Erythroblast (primary cell): Measurements from ENCODE around the gene SLC6A16.
"Not testable (repeated sequence)": the region's sequence is repeated elsewhere in the genome, so short reads cannot be mapped to it uniquely, and the experiment has no call there.

Source experiments
- DNase-seq, 2 experiments: peaks; one replicate each; lab custom pipeline; 2025; lab: John Stamatoyannopoulos, UW
- GATA1 ChIP-seq: IDR thresholded peaks from 2 replicates; pipeline ENCODE4 v1.6.1; 2011; ENCODE audit warnings: low read depth, mild to moderate bottlenecking, control low read depth, low read length, moderate library complexity
- POLR2A ChIP-seq: IDR thresholded peaks from 2 replicates; pipeline ENCODE4 v1.6.1; 2011; ENCODE audit warnings: mild to moderate bottlenecking, low read length

Gene SLC6A16

DNA sequence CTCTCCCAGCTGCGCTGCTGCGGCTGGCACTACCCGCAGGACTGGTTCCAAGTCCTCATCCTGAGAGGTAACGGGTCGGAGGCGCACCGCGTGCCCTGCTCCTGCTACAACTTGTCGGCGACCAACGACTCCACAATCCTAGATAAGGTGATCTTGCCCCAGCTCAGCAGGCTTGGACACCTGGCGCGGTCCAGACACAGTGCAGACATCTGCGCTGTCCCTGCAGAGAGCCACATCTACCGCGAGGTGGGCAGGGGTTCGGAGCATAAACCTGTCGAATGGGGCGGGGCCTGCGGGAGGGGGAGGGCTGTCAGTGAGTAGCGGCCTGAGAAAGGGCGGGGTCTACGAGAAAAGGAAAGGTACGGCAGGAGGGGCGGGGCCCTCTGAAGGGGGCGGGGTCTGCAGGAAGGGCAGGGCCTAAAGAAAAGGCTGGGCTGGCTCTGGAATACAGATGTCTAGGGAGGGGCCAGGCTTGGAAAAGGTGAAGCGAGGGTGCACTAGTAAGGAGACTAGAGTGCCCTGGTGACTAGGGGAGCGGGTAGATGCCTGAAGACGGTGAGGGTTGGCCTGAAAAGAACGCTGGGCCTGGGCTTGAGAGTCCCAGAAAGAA is 13.8 kb upstream of the SLC6A16 start:
- no peak for DNase-seq
- no peak for TF ChIP-seq POLR2A

DNA sequence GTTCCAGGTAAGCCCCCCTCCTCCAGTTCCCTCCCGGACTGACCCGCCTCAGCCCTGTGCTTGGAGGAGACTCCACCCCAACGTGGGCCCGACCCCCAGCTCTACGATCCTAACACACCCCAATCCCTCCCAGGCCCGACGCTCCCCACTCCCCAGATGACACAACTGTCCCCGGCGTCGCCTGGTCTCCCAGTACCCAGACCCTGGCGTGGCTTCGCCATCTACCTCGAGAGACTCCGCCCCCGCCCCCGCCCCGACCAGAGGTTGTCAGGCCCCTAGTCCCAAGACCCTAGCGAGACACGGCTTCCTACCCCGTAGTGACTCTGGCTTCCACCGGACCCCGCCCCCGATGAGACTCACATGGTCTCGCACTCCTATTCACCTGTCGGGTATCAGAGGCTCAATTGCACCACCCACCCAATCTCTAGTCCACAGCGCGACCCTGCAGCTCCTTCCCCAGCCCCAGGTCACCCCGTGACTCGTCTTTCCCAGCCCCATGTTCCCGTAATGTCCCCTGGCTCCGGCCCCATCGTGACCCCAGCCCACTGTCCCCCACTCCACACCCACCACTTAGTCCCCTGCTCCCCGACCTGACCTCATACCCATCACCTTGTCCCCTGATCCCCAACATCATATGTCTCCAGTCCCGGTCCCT is 13.2 kb upstream of the SLC6A16 start:
- DNase-seq, result no peak
- no peak for TF ChIP-seq POLR2A
- TF ChIP-seq GATA1, result no peak

DNA sequence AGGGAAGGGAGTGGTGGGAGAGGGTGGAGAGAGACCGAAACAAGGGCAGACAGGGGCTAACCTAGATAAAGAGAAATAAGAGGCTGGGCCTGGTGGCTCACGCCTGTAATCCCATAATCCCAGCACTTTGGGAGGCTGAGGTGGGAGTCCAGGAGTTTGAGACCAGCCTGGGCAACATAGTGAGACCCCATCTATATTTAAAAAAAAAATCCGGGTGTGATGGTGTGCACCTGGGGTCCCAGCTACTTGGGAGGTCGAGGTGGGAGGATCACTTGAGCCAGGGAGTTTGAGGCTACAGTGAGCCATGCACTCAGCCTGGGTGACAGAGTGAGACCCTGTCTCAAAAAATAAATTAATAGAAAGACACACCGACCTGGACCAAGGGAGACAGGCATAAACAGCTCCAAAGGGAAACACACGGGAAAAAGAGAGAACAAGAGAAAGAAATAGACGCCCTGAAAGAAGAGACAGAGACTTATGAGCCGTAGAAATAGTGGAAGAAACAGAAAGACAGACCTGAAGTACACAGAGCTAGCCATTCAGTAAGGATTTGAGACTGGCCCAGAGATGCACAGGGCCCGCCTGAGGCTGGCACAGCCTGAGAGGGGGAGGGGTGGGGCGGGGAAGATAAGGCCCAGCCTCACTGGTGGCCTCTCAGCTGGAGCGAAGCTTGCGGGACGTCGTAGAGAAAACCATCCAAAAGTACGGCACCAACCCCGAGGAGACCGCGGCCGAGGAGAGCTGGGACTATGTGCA is 12.5 kb upstream of the SLC6A16 start:
- no peak for TF ChIP-seq GATA1
- TF ChIP-seq POLR2A, result no peak
- no peak for DNase-seq

DNA sequence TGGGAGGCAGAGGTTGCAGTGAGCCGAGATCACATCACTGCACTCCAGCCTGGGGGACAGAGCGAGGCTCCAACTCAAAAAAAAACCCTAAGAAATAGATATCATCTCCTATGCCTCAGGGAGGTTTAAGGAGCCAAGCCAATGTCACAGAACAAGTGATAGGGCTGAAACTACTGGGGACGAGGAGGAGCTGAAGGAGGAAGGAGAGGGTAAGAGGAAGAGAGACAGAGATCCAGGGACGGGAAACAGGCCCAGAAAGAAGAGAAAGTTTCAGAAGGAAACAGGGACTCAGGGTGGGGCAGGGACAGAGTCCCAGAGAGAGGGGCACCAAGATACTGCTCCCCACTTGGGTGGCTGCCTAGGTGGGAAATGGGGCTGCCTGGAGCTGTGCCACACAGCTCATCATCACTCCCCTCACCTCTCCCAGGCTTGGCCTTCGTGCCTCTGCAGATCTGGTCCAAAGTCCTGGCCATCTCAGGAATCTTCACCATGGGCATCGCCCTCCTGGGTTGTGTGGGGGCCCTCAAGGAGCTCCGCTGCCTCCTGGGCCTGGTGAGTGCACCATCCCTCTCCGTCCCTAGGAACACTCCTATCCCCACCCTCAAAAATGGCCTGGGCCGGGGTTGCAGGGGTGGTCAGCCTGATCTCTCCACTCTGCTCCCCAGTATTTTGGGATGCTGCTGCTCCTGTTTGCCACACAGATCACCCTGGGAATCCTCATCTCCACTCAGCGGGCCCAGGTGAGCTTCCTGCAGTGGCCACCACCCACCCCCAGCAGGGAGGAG is 11.7 kb upstream of the SLC6A16 start:
- DNase-seq, result no peak
- no peak for TF ChIP-seq GATA1
- no peak for TF ChIP-seq POLR2A

DNA sequence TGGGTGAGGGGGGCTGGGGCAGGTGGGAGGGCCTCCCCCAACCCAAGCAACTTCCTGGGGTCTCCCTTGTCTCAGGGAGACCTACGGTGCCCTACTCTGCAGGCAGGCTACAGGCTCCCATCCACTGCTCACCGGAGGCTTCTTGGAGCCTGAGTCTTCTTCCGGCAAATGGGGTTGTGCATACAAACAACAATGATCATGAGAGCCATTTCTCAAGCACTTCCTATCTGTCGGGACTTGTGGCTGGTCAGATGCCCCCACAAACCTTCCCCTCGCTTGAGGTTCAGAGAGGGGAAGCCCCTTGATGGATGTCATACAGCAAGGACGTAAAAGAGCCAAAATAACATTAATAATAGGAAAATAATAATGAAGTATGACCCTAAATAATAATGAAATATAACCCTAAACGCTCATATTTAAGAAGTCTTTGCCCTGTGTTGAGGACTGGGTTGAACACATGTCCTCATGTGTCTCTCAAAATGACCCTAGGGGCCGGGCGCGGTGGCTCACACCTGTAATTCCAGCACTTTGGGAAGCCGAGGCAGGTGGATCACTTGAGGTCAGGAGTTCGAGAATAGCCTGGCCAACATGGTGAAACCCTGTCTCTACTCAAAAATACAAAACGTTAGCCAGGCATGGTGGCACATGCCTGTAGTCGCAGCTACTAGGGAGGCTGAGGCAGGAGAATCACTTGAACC is 10.9 kb upstream of the SLC6A16 start:
- no peak for DNase-seq
- TF ChIP-seq GATA1 (no peak), POLR2A (no peak)

DNA sequence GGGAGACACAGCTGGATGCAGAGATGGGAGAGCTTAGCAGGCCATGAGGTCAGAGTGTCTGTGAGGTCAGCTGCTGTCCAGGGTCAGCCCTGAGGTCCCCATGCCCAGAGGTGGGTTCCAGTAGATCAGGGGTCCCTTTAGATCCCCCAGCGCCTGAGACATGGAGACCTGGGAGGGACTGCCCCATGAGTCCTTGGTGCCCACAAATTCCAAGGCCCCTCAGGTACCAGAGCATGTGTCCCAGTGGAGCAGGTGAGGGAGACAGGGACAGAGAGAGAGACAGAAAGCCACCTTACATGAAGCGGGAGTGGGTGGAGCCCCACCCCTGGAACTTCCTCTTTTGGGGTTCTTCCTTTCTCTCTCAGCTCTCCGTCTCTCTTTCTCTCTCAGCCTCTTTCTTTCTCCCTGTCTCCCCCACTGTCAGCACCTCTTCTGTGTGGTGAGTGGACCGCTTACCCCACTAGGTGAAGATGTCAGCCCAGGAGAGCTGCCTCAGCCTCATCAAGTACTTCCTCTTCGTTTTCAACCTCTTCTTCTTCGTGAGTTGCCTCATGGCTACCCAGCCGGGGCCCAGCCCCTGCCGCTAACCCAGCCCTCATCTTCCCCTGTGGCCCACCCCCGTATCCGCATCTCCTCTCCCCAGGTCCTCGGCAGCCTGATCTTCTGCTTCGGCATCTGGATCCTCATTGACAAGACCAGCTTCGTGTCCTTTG is 10.2 kb upstream of the SLC6A16 start, which contains the start of gene CD37:
CD37 (plus strand) TSS at position 336 of the 713 bp plus-strand sequence; CDS start at position 471, 135 bp downstream.
- TF ChIP-seq POLR2A (peak; percentile 65), GATA1 (no peak)
- no peak for DNase-seq

DNA sequence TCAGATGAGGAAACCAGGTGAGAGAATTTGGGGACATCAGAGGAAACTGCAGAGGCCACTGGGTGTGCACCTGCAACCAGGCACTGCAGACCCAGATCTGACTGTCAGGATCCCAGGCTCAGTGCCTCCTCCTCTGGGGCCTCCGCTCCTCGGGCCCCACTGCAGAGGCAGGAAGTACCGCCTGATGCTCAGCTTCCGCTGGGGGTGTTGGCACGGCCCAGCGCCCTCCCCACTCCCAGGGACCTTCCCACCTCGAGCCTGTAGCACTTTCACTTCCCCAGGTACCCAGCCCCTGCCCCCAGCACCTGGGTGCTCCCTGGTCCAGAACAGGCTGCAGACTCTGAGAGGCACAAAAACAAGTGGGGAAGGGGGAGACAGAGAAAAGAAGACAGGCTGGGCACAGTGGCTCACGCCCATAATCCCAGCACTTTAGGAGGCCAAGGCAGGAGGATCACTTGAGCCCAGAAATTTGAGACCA is 8.9 kb upstream of the SLC6A16 start:
- no peak for DNase-seq
- TF ChIP-seq GATA1 (no peak), POLR2A (no peak)

DNA sequence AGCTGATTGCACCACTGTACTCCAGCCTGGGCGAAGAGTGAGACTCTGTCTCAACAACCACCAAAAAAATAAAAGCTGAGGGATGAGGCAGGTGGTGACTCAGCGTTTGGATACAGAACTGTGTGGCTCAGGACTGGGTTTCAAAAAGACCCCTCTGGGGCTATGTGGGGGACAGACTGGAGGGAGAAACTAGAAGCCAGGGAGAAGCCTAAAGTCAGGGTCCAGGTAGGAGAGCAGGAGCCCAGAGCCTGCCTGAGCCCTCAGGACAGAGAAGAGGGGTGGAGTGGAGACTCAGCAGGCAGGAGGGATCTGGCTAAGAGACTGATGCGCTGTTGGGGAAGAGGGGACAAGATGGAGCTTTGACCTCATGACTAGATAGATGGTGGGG is 8.4 kb upstream of the SLC6A16 start:
- no peak for TF ChIP-seq POLR2A
- TF ChIP-seq GATA1, result no peak
- DNase-seq, result no peak

DNA sequence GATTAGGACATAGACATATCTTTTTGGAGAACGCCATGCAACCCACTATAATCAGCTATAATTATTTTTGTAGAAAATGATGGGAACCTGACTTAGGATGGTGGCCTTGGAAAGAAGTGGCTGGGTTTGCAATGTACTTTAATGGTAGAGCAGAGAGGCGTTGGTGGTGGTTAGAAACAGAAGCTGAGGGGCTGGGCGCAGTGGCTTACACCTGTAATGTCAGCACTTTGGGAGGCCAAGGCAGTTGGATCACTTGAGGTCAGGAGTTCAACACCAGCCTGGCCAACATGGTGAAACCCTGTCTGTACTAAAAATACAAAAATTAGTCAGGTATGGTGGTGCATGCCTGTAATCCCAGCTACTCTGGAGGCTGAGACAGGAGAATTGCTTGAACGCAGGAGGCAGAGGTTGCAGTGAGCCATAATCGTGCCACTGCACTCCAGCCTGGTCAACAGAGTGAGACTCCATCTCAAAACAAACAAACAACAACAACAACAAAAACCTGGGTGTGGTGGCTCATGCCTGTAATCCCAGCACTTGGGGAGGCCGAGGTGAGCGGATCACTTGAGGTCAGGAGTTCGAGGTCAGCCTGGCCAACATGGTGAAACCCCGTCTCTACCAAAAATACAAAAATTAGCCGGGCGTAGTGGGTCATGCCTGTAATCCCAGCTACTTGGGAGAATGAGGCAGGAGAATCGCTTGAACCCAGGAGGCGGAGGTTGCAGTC is 7.9 kb upstream of the SLC6A16 start:
- DNase-seq, result not testable (repeated sequence)

DNA sequence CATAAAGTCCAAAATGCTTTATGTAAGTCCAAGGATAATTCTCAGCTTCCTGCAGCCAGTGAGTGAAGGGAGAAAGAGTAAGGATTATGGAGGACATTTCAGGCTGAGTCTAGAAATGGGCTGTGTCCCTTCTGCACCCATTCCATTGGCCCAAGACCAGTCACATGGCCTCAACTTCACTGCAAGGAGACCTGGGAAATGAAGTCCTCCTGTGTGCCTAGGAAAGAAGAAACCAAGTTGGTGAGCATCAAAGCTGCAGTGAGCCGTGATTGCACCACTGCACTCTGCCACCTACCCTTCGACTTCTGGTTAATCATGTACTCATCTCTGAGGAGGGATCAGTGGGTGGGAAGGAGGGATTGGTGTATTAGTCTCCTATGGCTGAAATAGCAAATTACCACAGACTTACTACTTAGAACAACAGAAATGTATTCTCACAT is 6.6 kb upstream of the SLC6A16 start:
- TF ChIP-seq POLR2A, result no peak
- TF ChIP-seq GATA1, result no peak
- peak in 1 of 2 experiments; percentile 31 for DNase-seq

DNA sequence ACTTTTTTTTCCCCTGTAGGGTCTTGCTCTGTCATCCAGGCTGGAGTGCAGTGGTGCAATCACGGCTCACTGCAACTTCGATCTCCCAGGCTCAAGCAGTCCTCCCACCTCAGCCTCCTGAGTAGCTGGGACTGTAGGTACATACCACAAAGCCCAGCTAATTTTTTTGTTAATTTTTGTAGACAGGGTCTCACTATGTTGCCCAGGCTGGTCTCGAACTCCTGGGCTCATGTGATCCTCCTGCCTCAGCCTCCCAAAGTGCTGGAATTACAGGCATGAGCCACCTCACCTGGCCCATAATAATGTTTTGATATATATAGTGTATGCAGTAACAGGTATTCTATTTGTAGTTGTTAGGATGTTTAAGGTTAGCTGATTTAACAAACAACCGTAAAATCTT is 6.2 kb upstream of the SLC6A16 start:
- DNase-seq, result not testable (repeated sequence)

DNA sequence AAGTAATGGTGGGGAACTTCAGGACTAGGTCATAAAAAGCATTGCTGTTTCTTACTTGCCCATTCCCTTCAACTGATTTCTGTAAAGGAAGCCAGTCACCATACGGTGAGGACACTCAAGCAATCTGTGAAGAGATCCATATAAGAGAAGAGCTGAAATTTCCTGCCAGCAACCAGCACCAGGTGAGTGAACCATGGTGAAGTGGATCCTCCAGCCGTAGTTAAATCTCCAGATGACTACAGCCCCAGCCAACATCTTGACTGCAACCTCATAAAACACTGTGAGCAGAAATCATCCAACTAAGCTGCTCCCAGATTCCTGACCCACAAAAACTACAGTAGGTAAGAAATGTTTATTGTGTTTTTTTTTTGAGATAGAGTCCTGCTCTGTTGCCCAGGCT is 3.8 kb upstream of the SLC6A16 start:
- TF ChIP-seq POLR2A (no peak), GATA1 (no peak)
- DNase-seq, result no peak
